ENCODE data around the gene UBAC1.
"Not testable (repeated sequence)": the region's sequence is repeated elsewhere in the genome, so short reads cannot be mapped to it uniquely, and the experiment has no call there.

UBAC1 gene

GRCh38 chr9:135955934-135956801 lies 5.0 kb downstream of the UBAC1 start:
- no peak for DNase-seq

GRCh38 chr9:135952664-135953206 lies 8.4 kb downstream of the UBAC1 start:
- no peak for DNase-seq

GRCh38 chr9:135951889-135952663 lies 9.1 kb downstream of the UBAC1 start:
- peak; percentile 83 for DNase-seq

GRCh38 chr9:135951310-135951709 lies 9.9 kb downstream of the UBAC1 start:
- not testable (repeated sequence) for DNase-seq

GRCh38 chr9:135950841-135951240 lies 10.3 kb downstream of the UBAC1 start:
- DNase-seq = not testable (repeated sequence)

- DNase-seq = no peak
Observed at GRCh38 chr9:135950135-135950682, 11.0 kb downstream of the UBAC1 start.

GRCh38 chr9:135949501-135950134 lies 11.6 kb downstream of the UBAC1 start:
- DNase-seq = no peak

- no peak for DNase-seq
Observed at GRCh38 chr9:135948968-135949367, 12.2 kb downstream of the UBAC1 start.

GRCh38 chr9:135948446-135948845 lies 12.7 kb downstream of the UBAC1 start:
- no peak for DNase-seq

GRCh38 chr9:135947582-135947981 lies 13.6 kb downstream of the UBAC1 start:
- DNase-seq = no peak

GRCh38 chr9:135947105-135947504 lies 14.1 kb downstream of the UBAC1 start:
- DNase-seq = not testable (repeated sequence)

GRCh38 chr9:135946392-135946994 lies 14.7 kb downstream of the UBAC1 start:
- DNase-seq = no peak

GRCh38 chr9:135945969-135946368 lies 15.2 kb downstream of the UBAC1 start:
- no peak for DNase-seq

GRCh38 chr9:135944444-135945252 lies 16.5 kb downstream of the UBAC1 start:
- no peak for DNase-seq

GRCh38 chr9:135943604-135944003 lies 17.6 kb downstream of the UBAC1 start:
- not testable (repeated sequence) for DNase-seq

GRCh38 chr9:135941288-135941995 lies 19.7 kb downstream of the UBAC1 start:
- DNase-seq = no peak

- DNase-seq = no peak
Observed at GRCh38 chr9:135939351-135940265, 21.6 kb downstream of the UBAC1 start.

GRCh38 chr9:135937521-135938489 lies 23.4 kb downstream of the UBAC1 start:
- DNase-seq = no peak
